Transverse colon (tissue), 4 donors: ENCODE results near the gene LETM1. TPM values are rescaled to one million over a fixed set of nuclear protein-coding genes. Genes with fewer than 3 reads are reported as not detected.

Experiments
- DNase-seq: peaks from one replicate; pipeline ENCODE4 v3.0.0-alpha.2; 2019
- H3K27ac ChIP-seq, 4 donors: fragments of 200-600 bp; sonication (generic); 2 replicates each; pipeline ENCODE4 v1.5.1; 2016 to 2018; ENCODE audit warnings: inconsistent platforms in 4 of 4
- H3K27me3 ChIP-seq: fragments of 200-600 bp; sonication (generic); 2 replicates; pipeline ENCODE4 v1.5.1; 2017; ENCODE audit warnings: inconsistent platforms
- H3K36me3 ChIP-seq, 4 donors: fragments of 200-600 bp; sonication (generic); 2 replicates each; pipeline ENCODE4 v1.5.1; 2017 to 2019; ENCODE audit warnings: inconsistent platforms in 4 of 4
- H3K4me1 ChIP-seq, 4 donors: fragments of 200-600 bp; sonication (generic); 2 replicates each; pipeline ENCODE4 v1.5.1; 2017 to 2020; ENCODE audit warnings: inconsistent platforms in 4 of 4
- H3K4me3 ChIP-seq, 4 donors: fragments of 200-600 bp; sonication (generic); 1 replicate in 1 of 4; 2 replicates in 3 of 4; pipeline versions ENCODE4 v1.5.1 to v1.6.1; 2017 to 2019; ENCODE audit warnings: inconsistent platforms in 4 of 4
- H3K9me3 ChIP-seq, 2 donors: fragments of 200-600 bp; sonication (generic); 2 replicates each; pipeline ENCODE4 v1.5.1; 2017 to 2019; ENCODE audit warnings: inconsistent platforms in 2 of 2
- CTCF ChIP-seq, 5 experiments: fragments of 200-600 bp in 3 of 5; fragments of 450-650 bp in 2 of 5; sonication (generic) in 3 of 5; IDR thresholded peaks; 1 replicate in 2 of 5; 2 replicates in 3 of 5; pipeline ENCODE4 v1.5.1; 2016 to 2017; ENCODE audit warnings: antibody characterized with exemption in 5 of 5, inconsistent platforms in 3 of 5, mild to moderate bottlenecking in 2 of 5, moderate library complexity in 1 of 5
- EP300 ChIP-seq: sonication (generic); formaldehyde crosslinking; IDR thresholded peaks from one replicate; pipeline ENCODE4 v1.6.1; 2017; ENCODE audit warnings: antibody characterized with exemption, low read depth
- POLR2A ChIP-seq: fragments of 450-650 bp; IDR thresholded peaks from one replicate; pipeline ENCODE4 v1.6.1; 2016; ENCODE audit warnings: antibody characterized with exemption, mild to moderate bottlenecking, moderate library complexity
- POLR2AphosphoS5 ChIP-seq, 3 donors: sonication (generic); formaldehyde crosslinking; IDR thresholded peaks; one replicate each; pipeline ENCODE4 v1.6.1; 2016; ENCODE audit warnings: antibody characterized with exemption in 3 of 3
- WGBS, 2 donors: methylation state at CpG; one replicate each; pipeline ENCODE4 v1.1.5; 2018; ENCODE audit warnings: low coverage in 1 of 2; 5-methylcytosine and 5-hydroxymethylcytosine counted together
- in situ Hi-C, 4 donors: fragments of 200-750 bp; cut with MboI; loops; one replicate each; pipeline versions ENCODE4 v1.15.0 to v1.15.1; 2017; ENCODE audit warnings: low sequenced_read_pairs in 3 of 4, low pct_ligation_motif_present in 1 of 4, low pct_unique_long_range_greater_than_20kb in 1 of 4
- intact Hi-C: fragments of 100-400 bp; cut with DNase I; formaldehyde crosslinking; loops from one replicate; pipeline ENCODE4 v1.15.1; 2023; ENCODE audit warnings: low total_unique reads
- total RNA-seq, 4 donors: library from RNA; depleted of rRNA; stranded (reverse); fragments of >200 nt; gene quantifications; one replicate each; pipeline ENCODE4 v1.1.0, GENCODE V29; 2016

Gene LETM1
- total RNA-seq, 4 donors from 2014 or later, result 173 to 469 (median 243) TPM

DNA sequence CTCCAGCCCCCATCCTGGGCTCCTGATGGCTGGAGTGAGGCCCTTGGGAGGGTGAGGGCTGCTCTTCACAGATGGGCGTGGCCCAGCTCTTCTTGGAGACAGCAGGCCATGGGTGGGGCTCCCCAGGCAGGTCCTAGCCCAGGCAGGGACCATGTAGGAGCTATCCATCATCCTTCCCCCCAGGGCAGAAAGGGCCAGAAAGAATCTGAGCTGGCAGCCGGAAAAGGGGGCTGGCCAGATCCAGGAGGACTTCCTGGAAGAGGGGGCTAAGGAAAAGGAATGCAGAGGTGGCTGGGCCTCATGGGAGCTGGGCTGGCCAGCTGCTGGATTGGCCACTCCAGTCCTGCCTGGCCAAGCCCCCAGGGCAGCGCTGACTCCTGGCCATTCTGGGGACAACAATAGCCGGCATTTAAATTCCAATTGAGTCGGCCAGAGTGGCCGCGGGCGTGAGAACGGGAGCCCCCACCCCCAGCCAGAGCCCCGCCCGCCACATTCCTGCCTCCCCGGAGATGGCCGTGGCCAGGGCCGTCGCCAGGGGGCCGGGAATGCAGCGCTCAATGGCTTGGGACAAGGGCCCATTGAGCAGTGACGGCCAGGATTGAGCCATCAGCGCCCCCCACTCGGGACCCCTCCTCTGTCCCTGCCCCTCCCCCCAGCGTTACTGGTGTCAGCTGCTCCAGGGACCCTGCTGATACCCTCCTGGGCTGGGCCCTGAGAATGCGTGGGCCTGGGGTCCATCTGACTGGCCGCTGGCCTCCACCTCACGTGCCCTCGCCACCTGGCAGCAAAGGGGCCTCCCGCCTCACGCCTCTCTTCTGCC lies 77.9 kb downstream of the LETM1 start:
- Histone ChIP-seq H3K36me3 (no peaks in the 10 kb centered on the region), H3K4me3 (no peak overlapping the region), H3K27me3 (peaks cover 9% of the 10 kb centered on the region), H3K9me3 (no peaks in the 10 kb centered on the region), H3K27ac (no peak overlapping the region), H3K4me1 (no peaks in the 10 kb centered on the region)
- in situ Hi-C loops (no loop called here), intact Hi-C loops (no loop called here)
- DNase-seq, result no peak
- 56% methylated on average over 22 of the region's 27 CpGs; no CpG with 5 or more reads in 1 of the 2 donors for WGBS, 2 donors
- TF ChIP-seq EP300, result no peak
- TF ChIP-seq CTCF (IDR thresholded peaks at IDR 0.05), result no peak
- no peak for TF ChIP-seq POLR2AphosphoS5 (IDR thresholded peaks at IDR 0.05)
- no peak for TF ChIP-seq POLR2A

- H3K9me3 ChIP-seq, result no peaks in the 10 kb centered on the region
- H3K4me3 ChIP-seq, result no peak overlapping the region
- in situ Hi-C loops, result no loop called here
- peaks cover 18% of the 10 kb centered on the region for H3K27me3 ChIP-seq
- DNase-seq, result no peak
- no peak overlapping the region for H3K27ac ChIP-seq
- no peaks in the 10 kb centered on the region for H3K36me3 ChIP-seq
- WGBS, 2 donors, result 83 to 92% methylated on average over 6 to 20 of the region's 24 CpGs
- H3K4me1 ChIP-seq, result peaks cover 0 to 4% (median 0%) of the 10 kb centered on the region in 4 donors
- intact Hi-C loops, result no loop called here
- TF ChIP-seq POLR2AphosphoS5 (IDR thresholded peaks at IDR 0.05) (no peak), CTCF (IDR thresholded peaks at IDR 0.05) (no peak), EP300 (no peak), POLR2A (no peak)
Measured at GRCh38 chr4:1776521-1777161, 79.3 kb downstream of the LETM1 start.

DNA sequence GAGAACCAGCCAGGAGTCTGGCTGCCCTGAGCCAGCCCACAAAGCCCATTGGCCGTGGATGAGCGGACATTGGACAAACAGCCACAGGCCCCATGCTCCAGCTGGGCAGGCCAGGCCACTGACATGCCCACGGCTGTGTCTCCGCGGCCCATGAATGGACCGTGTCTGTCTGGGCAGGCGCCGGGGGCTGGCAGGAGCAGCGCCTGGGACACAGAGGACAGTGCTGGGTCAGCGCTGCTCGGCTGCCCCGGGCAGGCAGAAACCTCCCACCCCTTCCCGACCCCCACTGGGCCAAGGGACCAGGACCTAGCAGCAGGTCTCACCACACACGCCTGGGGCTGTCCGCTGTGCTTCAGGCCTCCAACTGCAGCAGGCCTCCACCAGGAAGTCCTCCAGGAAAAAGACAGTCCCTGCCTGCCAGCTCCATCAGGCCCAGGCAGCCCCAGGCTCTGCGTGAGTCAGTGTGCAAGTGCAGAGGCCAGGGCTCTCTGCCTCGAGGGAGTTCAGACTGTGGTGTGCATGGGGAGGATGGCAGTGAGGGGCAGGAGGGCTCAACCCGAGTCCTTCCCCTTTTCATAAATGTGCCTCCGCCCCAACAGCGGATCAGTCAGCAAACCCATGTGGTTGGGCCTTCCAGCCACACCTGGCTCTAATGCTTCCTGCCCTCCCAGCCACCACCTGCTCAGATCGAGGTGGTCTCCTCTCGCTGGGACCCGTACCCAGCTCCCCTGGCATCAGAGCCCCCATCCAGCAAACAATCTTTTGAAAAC lies 80.0 kb downstream of the LETM1 start:
- in situ Hi-C loops, result no loop called here

More for the DNA sequence above, 80.0 kb downstream of the LETM1 start:
- Histone ChIP-seq H3K27me3 (peaks cover 25% of the 10 kb centered on the region), H3K4me3 (no peak overlapping the region), H3K4me1 (peaks cover 0 to 6% (median 2%) of the 10 kb centered on the region in 4 donors), H3K9me3 (no peaks in the 10 kb centered on the region), H3K36me3 (no peaks in the 10 kb centered on the region), H3K27ac (no peak overlapping the region)
- intact Hi-C loops, result no loop called here
- TF ChIP-seq POLR2A, result no peak
- TF ChIP-seq EP300, result no peak
- no peak for TF ChIP-seq CTCF (IDR thresholded peaks at IDR 0.05)
- TF ChIP-seq POLR2AphosphoS5 (IDR thresholded peaks at IDR 0.05), result no peak
- WGBS, 2 donors, result 64 to 73% methylated on average over 3 to 18 of the region's 23 CpGs
- DNase-seq, result no peak
